Neuronal stem cell (in vitro differentiated cells): ENCODE data around the gene TNNT1.

Experiments
- DNase-seq: peaks from one replicate; pipeline ENCODE4 v3.0.0-alpha.2; 2013; ENCODE audit warnings: low spot score
- H2AFZ ChIP-seq: one replicate; pipeline ENCODE4 v1.6.1; 2013; ENCODE audit warnings: mild to moderate bottlenecking, low read length, inconsistent platforms
- H2AK5ac ChIP-seq: 2 replicates; pipeline ENCODE4 v1.6.1; 2013; ENCODE audit warnings: low read depth, mild to moderate bottlenecking, inconsistent platforms, low read length, moderate library complexity, mixed read lengths
- H2BK120ac ChIP-seq: 2 replicates; pipeline ENCODE4 v1.6.1; 2013; ENCODE audit warnings: low read depth, mild to moderate bottlenecking, inconsistent platforms, low read length, moderate library complexity, mixed read lengths
- H2BK12ac ChIP-seq: one replicate; pipeline ENCODE4 v1.6.1; 2013; ENCODE audit warnings: low read length, inconsistent platforms
- H2BK15ac ChIP-seq: 2 replicates; pipeline ENCODE4 v1.6.1; 2013; ENCODE audit warnings: mild to moderate bottlenecking, low read length, inconsistent platforms, mixed read lengths
- H2BK5ac ChIP-seq: one replicate; pipeline ENCODE4 v1.6.1; 2013; ENCODE audit warnings: inconsistent platforms, mild to moderate bottlenecking, low read length, moderate library complexity
- H3K14ac ChIP-seq: one replicate; pipeline ENCODE4 v1.6.1; 2013; ENCODE audit warnings: low read length, inconsistent platforms
- H3K18ac ChIP-seq: 2 replicates; pipeline ENCODE4 v1.6.1; 2013; ENCODE audit warnings: low read length, inconsistent platforms
- H3K23ac ChIP-seq: 2 replicates; pipeline ENCODE4 v1.6.1; 2013; ENCODE audit warnings: low read depth, mild to moderate bottlenecking, mixed read lengths, low read length, inconsistent platforms; ENCODE audit not compliant: poor library complexity
- H3K27ac ChIP-seq: replicated peaks from 3 replicates; pipeline ENCODE4 v1.5.1; 2013; ENCODE audit warnings: low read length, inconsistent platforms
- H3K27me3 ChIP-seq, 3 experiments: 2 replicates each; pipeline ENCODE4 v1.6.1; 2013; ENCODE audit warnings: low read length in 3 of 3, mild to moderate bottlenecking in 2 of 3, inconsistent platforms in 1 of 3, low read depth in 1 of 3, mixed read lengths in 1 of 3, moderate library complexity in 1 of 3; ENCODE audit not compliant: control insufficient read depth in 3 of 3, insufficient read depth in 3 of 3
- H3K36me3 ChIP-seq, 2 donors: replicated peaks in 1 of 2; 2 replicates each; pipeline ENCODE4 v1.6.1; 2013; ENCODE audit warnings: low read length in 2 of 2; ENCODE audit not compliant: control insufficient read depth in 2 of 2, insufficient read depth in 2 of 2
- H3K4ac ChIP-seq: 2 replicates; pipeline ENCODE4 v1.6.1; 2013; ENCODE audit warnings: inconsistent platforms, mild to moderate bottlenecking, low read length, moderate library complexity
- H3K4me1 ChIP-seq, 2 donors: 1 replicate in 1 of 2; 2 replicates in 1 of 2; pipeline ENCODE4 v1.6.1; 2013; ENCODE audit warnings: low read length in 2 of 2, low read depth in 1 of 2; ENCODE audit not compliant: control insufficient read depth in 2 of 2, insufficient read depth in 1 of 2
- H3K4me2 ChIP-seq: one replicate; pipeline ENCODE4 v1.6.1; 2013; ENCODE audit warnings: mild to moderate bottlenecking, low read length, inconsistent platforms; ENCODE audit not compliant: insufficient read depth, poor library complexity, severe bottlenecking
- H3K4me3 ChIP-seq, 2 donors: 2 replicates each; pipeline ENCODE4 v1.5.1; 2013; ENCODE audit warnings: low read length in 2 of 2, mild to moderate bottlenecking in 2 of 2, inconsistent platforms in 1 of 2, moderate library complexity in 1 of 2
- H3K79me1 ChIP-seq: one replicate; pipeline ENCODE4 v1.6.1; 2013; ENCODE audit warnings: low read depth, mild to moderate bottlenecking, inconsistent platforms, low read length, moderate library complexity
- H3K9ac ChIP-seq: one replicate; pipeline ENCODE4 v1.6.1; 2013; ENCODE audit warnings: mild to moderate bottlenecking, low read depth, low read length, inconsistent platforms; ENCODE audit not compliant: poor library complexity
- H3K9me3 ChIP-seq, 2 donors: replicated peaks in 1 of 2; 2 replicates each; pipeline versions ENCODE3 to v1.6.1; 2013; ENCODE audit warnings: low read length in 2 of 2, mild to moderate bottlenecking in 2 of 2, inconsistent platforms in 1 of 2, low read depth in 1 of 2, mixed read lengths in 1 of 2, moderate library complexity in 1 of 2; ENCODE audit not compliant: control insufficient read depth in 2 of 2, insufficient read depth in 1 of 2
- H4K8ac ChIP-seq: one replicate; pipeline ENCODE4 v1.6.1; 2013; ENCODE audit warnings: low read depth, mild to moderate bottlenecking, inconsistent platforms, low read length, moderate library complexity
- H4K91ac ChIP-seq: one replicate; pipeline ENCODE4 v1.6.1; 2013; ENCODE audit warnings: low read length, low read depth, mild to moderate bottlenecking, inconsistent platforms; ENCODE audit not compliant: poor library complexity
- WGBS, 2 donors: extraction: QIAGEN DNeasy Blood & Tissue Kit; methylation state at CpG; one replicate each; pipeline ENCODE4 v1.1.7; 2013; ENCODE audit warnings: missing lambda C conversion rate in 2 of 2, mixed read lengths in 1 of 2; ENCODE audit not compliant: insufficient read length in 2 of 2, insufficient replicate concordance in 1 of 2; ENCODE audit errors: extremely low coverage in 2 of 2; 5-methylcytosine and 5-hydroxymethylcytosine counted together

Gene TNNT1

DNA sequence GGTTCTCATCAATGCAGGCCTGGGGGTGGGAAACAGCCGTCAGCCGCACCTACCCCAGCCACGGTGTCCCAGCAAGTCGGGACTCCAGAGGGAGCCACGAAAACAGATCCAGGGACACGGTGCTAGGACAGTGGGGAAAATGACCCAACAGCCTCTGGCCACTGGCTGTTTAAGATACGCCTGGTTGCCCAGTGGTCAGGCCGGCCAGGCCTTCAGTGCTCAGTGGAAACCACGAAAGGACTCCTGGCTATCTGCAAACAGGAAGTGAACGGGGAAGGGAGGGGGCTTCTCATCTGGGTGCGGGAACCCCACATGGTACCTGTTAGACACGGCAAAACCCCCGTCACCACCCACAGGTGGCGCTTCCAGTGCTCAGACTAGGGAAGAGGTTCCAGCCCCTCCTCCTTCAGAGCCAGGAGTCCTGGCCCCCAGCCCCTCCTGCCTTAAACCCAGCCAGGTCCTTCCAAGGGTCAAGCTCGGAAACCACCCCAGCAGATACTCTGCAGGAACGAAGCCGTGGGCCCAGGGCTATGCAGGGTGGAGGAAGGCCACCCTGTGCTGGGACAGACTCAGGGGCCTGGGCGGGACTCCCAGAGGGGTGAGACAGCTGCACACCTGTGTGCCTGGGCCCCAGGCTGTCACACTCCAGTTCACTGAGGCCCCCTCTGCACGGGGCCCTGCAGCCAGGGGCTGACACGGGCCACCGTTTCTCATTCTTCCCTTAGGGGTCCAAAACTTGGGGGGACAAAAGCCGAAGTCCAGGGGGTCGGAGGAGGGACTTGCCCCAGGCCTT is 36.0 kb downstream of the TNNT1 start:
- Histone ChIP-seq H2BK120ac (peak overlapping the region; percentile 44), H3K14ac (no peak overlapping the region), H2AFZ (no peak overlapping the region), H2BK5ac (peak overlapping the region; percentile 92), H3K4me1 (peaks cover 32 to 37% of the 10 kb centered on the region in 2 donors), H3K27me3 (no peaks in the 10 kb centered on the region), H2BK15ac (peak overlapping the region; percentile 87), H3K27ac (peak overlapping the region; percentile 15), H3K9ac (no peak overlapping the region), H3K4me2 (no peak overlapping the region), H3K4ac (no peak overlapping the region), H3K4me3 (peak overlapping the region in 1 of 2 donors; percentile 36), H2BK12ac (peak overlapping the region; percentile 43), H3K79me1 (peaks cover 37% of the 10 kb centered on the region), H3K36me3 (peaks cover 7 to 44% of the 10 kb centered on the region in 2 donors), H4K91ac (no peak overlapping the region), H3K23ac (peak overlapping the region; percentile 89), H3K9me3 (no peaks in the 10 kb centered on the region), H3K18ac (peak overlapping the region; percentile 44), H2AK5ac (peak overlapping the region; percentile 53), H4K8ac (no peak overlapping the region)
- WGBS, 2 donors, result no CpG with 5 or more reads among the region's 23 CpGs
- no peak for DNase-seq

DNA sequence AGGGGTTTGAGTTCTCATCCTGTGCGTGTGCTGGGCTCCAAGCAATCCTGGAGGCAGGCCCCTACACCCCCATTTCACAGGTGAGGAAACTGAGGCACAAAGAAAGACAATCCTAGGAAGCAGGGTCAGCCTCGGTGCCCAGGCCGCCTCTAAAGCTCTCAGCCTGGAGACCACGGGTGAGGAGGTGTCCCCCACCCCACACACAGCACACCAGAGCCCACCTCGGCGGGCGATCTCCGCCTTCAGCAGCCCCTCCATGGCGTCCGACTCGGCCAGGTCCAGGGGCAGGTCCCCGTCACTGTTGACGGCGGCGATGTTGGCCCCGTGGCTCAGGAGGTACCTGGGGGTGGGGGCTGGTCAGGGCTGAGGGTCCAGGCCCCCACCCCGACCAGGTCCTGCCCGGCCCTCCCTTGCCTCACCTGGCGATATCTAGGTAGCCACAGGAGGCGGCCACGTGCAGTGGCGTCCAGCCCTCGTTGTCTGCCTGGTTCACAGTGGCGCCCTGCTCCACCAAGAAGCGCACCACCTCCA is 36.7 kb downstream of the TNNT1 start:
- Histone ChIP-seq H3K4me2 (no peak overlapping the region), H3K79me1 (peaks cover 37% of the 10 kb centered on the region), H2BK120ac (no peak overlapping the region), H3K27me3 (no peaks in the 10 kb centered on the region), H2BK12ac (no peak overlapping the region), H4K8ac (no peak overlapping the region), H3K4ac (no peak overlapping the region), H2AK5ac (peak overlapping the region; percentile 53), H3K9ac (no peak overlapping the region), H3K4me1 (peaks cover 32 to 37% of the 10 kb centered on the region in 2 donors), H3K23ac (peak overlapping the region; percentile 89), H2BK5ac (peak overlapping the region; percentile 82), H3K9me3 (no peaks in the 10 kb centered on the region), H2BK15ac (peak overlapping the region; percentile 87), H3K18ac (peak overlapping the region; percentile 57), H2AFZ (no peak overlapping the region), H3K27ac (no peak overlapping the region), H3K14ac (peak overlapping the region; percentile 21), H3K4me3 (no peak overlapping the region), H3K36me3 (peaks cover 7 to 44% of the 10 kb centered on the region in 2 donors), H4K91ac (no peak overlapping the region)
- WGBS, 2 donors, result no CpG with 5 or more reads among the region's 25 CpGs
- DNase-seq, result no peak

DNA sequence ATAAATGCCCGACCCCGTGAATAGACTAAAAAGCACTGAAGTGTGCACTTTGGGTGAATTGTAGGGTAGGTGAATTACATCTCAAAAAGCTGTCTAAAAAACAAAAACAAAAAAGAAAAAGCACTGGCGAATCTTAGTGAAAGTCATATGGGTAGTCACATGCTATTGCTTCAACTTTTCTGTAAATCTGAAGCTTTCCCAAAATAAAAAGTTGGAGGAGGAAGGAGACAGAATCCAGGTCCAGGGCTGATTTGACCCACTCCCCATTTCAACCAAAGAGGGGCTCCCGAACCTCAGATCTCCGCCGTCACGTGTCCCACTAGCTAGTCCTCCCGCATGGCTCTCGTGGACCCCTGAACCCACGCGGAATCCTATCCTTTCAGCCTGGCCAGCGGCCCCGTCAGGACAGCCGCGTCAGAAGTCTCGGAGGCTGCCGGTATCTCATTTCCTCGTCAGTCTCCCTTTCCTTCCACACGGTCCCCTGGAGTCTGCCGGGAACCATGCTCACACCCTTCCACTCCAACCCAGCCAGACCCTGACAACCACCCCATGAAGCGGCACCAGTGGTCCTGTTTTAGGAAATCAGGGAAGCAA is 37.7 kb downstream of the TNNT1 start:
- no peak overlapping the region for H4K91ac ChIP-seq
- no peak overlapping the region for H3K23ac ChIP-seq
- no peaks in the 10 kb centered on the region for H3K27me3 ChIP-seq
- peaks cover 27 to 32% of the 10 kb centered on the region in 2 donors for H3K4me1 ChIP-seq
- no peak for DNase-seq
- no peak overlapping the region for H2AFZ ChIP-seq
- H2BK120ac ChIP-seq, result no peak overlapping the region
- H3K36me3 ChIP-seq, result peaks cover 10 to 50% of the 10 kb centered on the region in 2 donors
- no peak overlapping the region for H3K4me2 ChIP-seq
- H2BK12ac ChIP-seq, result peak overlapping the region; percentile 41
- no peak overlapping the region for H3K18ac ChIP-seq
- no peak overlapping the region for H2BK5ac ChIP-seq
- H3K14ac ChIP-seq, result no peak overlapping the region
- H3K4me3 ChIP-seq, result no peak overlapping the region
- no peak overlapping the region for H4K8ac ChIP-seq
- peaks cover 0 to 3% of the 10 kb centered on the region in 2 donors for H3K9me3 ChIP-seq
- H3K79me1 ChIP-seq, result peaks cover 30% of the 10 kb centered on the region
- H3K27ac ChIP-seq, result no peak overlapping the region
- no peak overlapping the region for H3K9ac ChIP-seq
- no CpG with 5 or more reads among the region's 21 CpGs for WGBS, 2 donors
- H2BK15ac ChIP-seq, result no peak overlapping the region
- no peak overlapping the region for H2AK5ac ChIP-seq
- no peak overlapping the region for H3K4ac ChIP-seq
